Smooth muscle cell of the coronary artery (primary cell): Measurements from ENCODE around the gene GEMIN8. TPM values are rescaled to one million over a fixed set of nuclear protein-coding genes. Genes with fewer than 3 reads are reported as not detected.

Experiments used
- total RNA-seq: library from RNA; depleted of rRNA; stranded (reverse); fragments of >200 nt; gene quantifications from 2 replicates; pipeline ENCODE4 v1.2.3, GENCODE V29; 2014; ENCODE audit warnings: low replicate concordance

GEMIN8 gene, protein sequence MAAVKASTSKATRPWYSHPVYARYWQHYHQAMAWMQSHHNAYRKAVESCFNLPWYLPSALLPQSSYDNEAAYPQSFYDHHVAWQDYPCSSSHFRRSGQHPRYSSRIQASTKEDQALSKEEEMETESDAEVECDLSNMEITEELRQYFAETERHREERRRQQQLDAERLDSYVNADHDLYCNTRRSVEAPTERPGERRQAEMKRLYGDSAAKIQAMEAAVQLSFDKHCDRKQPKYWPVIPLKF
- total RNA-seq: 11.8 and 21.4 TPM in 2 replicates

DNA sequence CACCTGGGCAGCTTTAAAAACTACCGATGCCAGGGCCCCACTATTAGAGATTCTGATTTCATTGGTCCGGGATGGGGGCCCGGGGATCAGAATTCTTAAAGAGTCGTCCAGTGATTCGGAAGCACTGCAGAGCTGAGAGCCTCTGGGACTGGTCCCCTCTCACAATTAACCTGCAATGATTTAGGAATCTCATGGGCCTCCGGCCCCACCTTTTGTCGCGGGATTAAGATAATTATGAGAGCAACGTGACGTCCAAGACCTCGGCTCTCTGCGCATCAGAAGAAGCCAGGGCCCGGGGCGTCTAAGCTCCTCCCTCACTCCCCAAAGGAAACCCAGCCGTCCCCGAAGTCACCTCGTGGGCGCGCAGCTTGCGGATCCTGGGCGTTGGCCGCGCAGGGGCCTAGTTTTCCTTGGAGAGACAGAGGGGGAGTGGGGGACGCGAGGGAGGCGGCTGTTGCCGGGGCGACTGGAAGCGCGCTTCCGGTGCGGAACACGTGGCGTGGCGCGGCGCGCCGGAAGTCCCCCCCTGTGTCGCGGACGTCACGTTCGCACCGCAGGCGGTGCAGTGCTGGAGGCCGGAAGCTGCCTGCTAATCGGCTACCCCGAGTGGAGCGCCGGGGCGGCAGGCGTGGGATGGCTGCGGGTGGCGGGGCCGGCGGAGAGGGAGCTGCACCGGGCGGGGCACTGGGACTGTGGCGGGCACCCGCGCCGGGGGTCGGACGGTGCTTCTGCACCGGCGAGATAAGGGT, at the start of gene GEMIN8:
GEMIN8 (minus strand) TSS at position 468 of the 749 bp plus-strand sequence. CDS start 8,414 bp downstream, outside the sequence.

Other genes with a start within 250 kb of the GEMIN8 start
- 0.38 and 0.70 TPM in 2 replicates for gene GPM6B, start 212.8 kb downstream of the GEMIN8 start, total RNA-seq